A673 (cell line): ENCODE measurements around the gene RELL2. TPM values are rescaled to one million over a fixed set of nuclear protein-coding genes. Genes with fewer than 3 reads are reported as not detected.

Source experiments
- Bru-seq: library from RNA; stranded (reverse); fragments of 400-500 nt; gene quantifications from one replicate; lab custom pipeline; 2021; lab: Mats Ljungman, UMichigan
- BruChase-seq, 2 experiments: library from RNA; stranded (reverse); fragments of 400-500 nt; gene quantifications; one replicate each; lab custom pipeline; 2021; lab: Mats Ljungman, UMichigan
- BruUV-seq: library from RNA; stranded (reverse); fragments of 400-500 nt; replicated peaks from 2 replicates; lab custom pipeline; 2021; lab: Mats Ljungman, UMichigan
- CTCF ChIA-PET: fragments of 300-600 bp; sonication (Branson Sonifier 250); formaldehyde crosslinking; loops from one replicate; lab custom pipeline; 2022; ENCODE audit warnings: antibody characterized with exemption; lab: Charles Lee
- POLR2A ChIA-PET: fragments of 300-600 bp; sonication (Branson Sonifier 250); formaldehyde crosslinking; loops from one replicate; lab custom pipeline; 2022; ENCODE audit warnings: antibody characterized with exemption; ENCODE audit not compliant: low non-redundant PET; lab: Charles Lee
- DNase-seq: peaks from one replicate; pipeline ENCODE4 v3.0.0-alpha.2; 2015; ENCODE audit warnings: low spot score
- H3K27ac ChIP-seq: fragments of 200-600 bp; sonication (generic); 2 replicates; pipeline ENCODE4 v1.5.1; 2016; ENCODE audit warnings: mixed run types, low read depth, mild to moderate bottlenecking, mixed read lengths, antibody characterized with exemption, low read length; ENCODE audit not compliant: poor library complexity, severe bottlenecking
- H3K27me3 ChIP-seq: fragments of 200-600 bp; sonication (generic); replicated peaks from 2 replicates; pipeline ENCODE4 v1.6.1; 2017; ENCODE audit warnings: mixed run types, low read depth, mild to moderate bottlenecking, mixed read lengths, antibody characterized with exemption, low read length; ENCODE audit not compliant: insufficient read depth, poor library complexity
- H3K36me3 ChIP-seq: fragments of 200-600 bp; sonication (generic); 2 replicates; pipeline ENCODE4 v1.6.1; 2016; ENCODE audit warnings: mixed run types, mild to moderate bottlenecking, mixed read lengths, antibody characterized with exemption, low read length; ENCODE audit not compliant: insufficient read depth, poor library complexity, severe bottlenecking
- H3K4me1 ChIP-seq: fragments of 200-600 bp; sonication (generic); 2 replicates; pipeline ENCODE4 v1.6.1; 2017; ENCODE audit warnings: mixed run types, mild to moderate bottlenecking, mixed read lengths, antibody characterized with exemption, low read length; ENCODE audit not compliant: insufficient read depth, poor library complexity, severe bottlenecking
- H3K4me3 ChIP-seq: fragments of 200-600 bp; sonication (generic); 2 replicates; pipeline ENCODE4 v1.5.1; 2016; ENCODE audit warnings: low read depth, mixed run types, mild to moderate bottlenecking, mixed read lengths, low read length; ENCODE audit not compliant: poor library complexity, severe bottlenecking
- H3K9me3 ChIP-seq: fragments of 200-600 bp; sonication (generic); 2 replicates; pipeline ENCODE4 v1.6.1; 2016; ENCODE audit warnings: mixed run types, low read depth, mild to moderate bottlenecking, mixed read lengths, antibody characterized with exemption, low read length; ENCODE audit not compliant: poor library complexity, severe bottlenecking
- CTCF ChIP-seq: fragments of 300-800, 200-600 bp; sonication (generic); conservative IDR thresholded peaks from 2 replicates; pipeline ENCODE4 v1.5.1; 2017; ENCODE audit warnings: low read depth, mild to moderate bottlenecking, antibody characterized with exemption, low read length, moderate library complexity, mixed read lengths
- EZH2 ChIP-seq: fragments of 200-600 bp; sonication (generic); IDR thresholded peaks from 2 replicates; pipeline ENCODE4 v1.6.1; 2017; ENCODE audit warnings: borderline replicate concordance, low read depth, mild to moderate bottlenecking, mixed read lengths, antibody characterized with exemption, low read length; ENCODE audit not compliant: poor library complexity, severe bottlenecking
- intact Hi-C: fragments of 100-400 bp; cut with micrococcal nuclease; formaldehyde crosslinking; loops from one replicate; pipeline ENCODE4 v1.10.0; 2022; ENCODE audit not compliant: unreplicated experiment
- long read RNA-seq: library from polyadenylated mRNA; stranded (forward); transcript quantifications from one replicate; pipeline ENCODE4 v2.0.0, GENCODE V29; 2022
- total RNA-seq: library from RNA; stranded (reverse); gene quantifications from 2 replicates; pipeline ENCODE4 v1.2.3, GENCODE V29; 2021

The RELL2 gene
- total RNA-seq (4.7 and 6.6 TPM in 2 replicates), Bru-seq, nascent RNA (percentile 48 among the genes with signal in this experiment), BruChase-seq, experiment 1, labeled RNA remaining after a 2-hour chase (percentile 45 among the genes with signal in this experiment), BruChase-seq, experiment 2, labeled RNA remaining after a 6-hour chase (percentile 36 among the genes with signal in this experiment)
- long read RNA-seq, transcript RELL2-202 (8 exons, 2,154 nt): major isoform, 10 of 32 reads
- long read RNA-seq, partial matches to known transcripts: 6 of 32 reads
- long read RNA-seq, other reads (novel, unspliced or antisense): 10 of 32 reads

GRCh38 chr5:141636413-141637122 lies at the start of gene RELL2, which contains the start of gene HDAC3:
TSS of gene RELL2 (plus strand) at chr5:141636997. CDS start at chr5:141638226, 1,229 bp downstream.
TSS of gene HDAC3 (minus strand) at chr5:141636849. CDS start at chr5:141636790, 59 bp downstream.
- Histone ChIP-seq H3K9me3 (no peaks in the 10 kb centered on the region), H3K27ac (peak within 1 kb of the TSS; percentile 88), H3K36me3 (peaks cover 12% of the 10 kb centered on the region), H3K4me1 (peaks cover 9% of the 10 kb centered on the region), H3K27me3 (no peaks in the 10 kb centered on the region), H3K4me3 (peak within 1 kb of the TSS; percentile 95)
- no TSS peak for BruUV-seq
- DNase-seq: peak; percentile 94
- no peak for TF ChIP-seq EZH2
- no peak for TF ChIP-seq CTCF
- POLR2A ChIA-PET: interaction anchor here (0.7 kb wide), 1 partner anchor 10 kb away, joined by 3 read pairs; no protein-coding TSS in a partner anchor
- CTCF ChIA-PET: interaction anchor here (0.8 to 1.4 kb wide), 4 partner anchors 12 to 413 kb away, joined by 4 to 10 read pairs (median 4); partner anchors contain the start of gene PCDHB14
- intact Hi-C loops: no loop called here

GRCh38 chr5:141590127-141590526 lies 46.7 kb upstream of the RELL2 start:
- CTCF ChIA-PET: interaction anchor here (0.6 kb wide), 3 partner anchors 29 to 495 kb away, joined by 3 to 9 read pairs (median 4); partner anchors contain the start of genes DIAPH1 and PCDHB2
- DNase-seq: no peak
- peaks cover 14% of the 10 kb centered on the region for H3K36me3 ChIP-seq
- H3K27me3 ChIP-seq: no peaks in the 10 kb centered on the region
- no peak overlapping the region for H3K27ac ChIP-seq
- H3K4me1 ChIP-seq: peaks cover 6% of the 10 kb centered on the region
- POLR2A ChIA-PET: no interaction called here
- no peak overlapping the region for H3K4me3 ChIP-seq
- no TSS peak for BruUV-seq
- no peaks in the 10 kb centered on the region for H3K9me3 ChIP-seq
- no peak for TF ChIP-seq CTCF
- no peak for TF ChIP-seq EZH2
- intact Hi-C loops: loop anchor here (5.0 kb wide), 1 partner anchor 287 kb away; the partner anchor contains the start of gene PCDH1

GRCh38 chr5:141596867-141597266 lies 39.9 kb upstream of the RELL2 start:
- no peaks in the 10 kb centered on the region for H3K9me3 ChIP-seq
- POLR2A ChIA-PET: no interaction called here
- intact Hi-C loops: no loop called here
- H3K27ac ChIP-seq: no peak overlapping the region
- TF ChIP-seq EZH2 (no peak), CTCF (no peak)
- CTCF ChIA-PET: no interaction called here
- no peaks in the 10 kb centered on the region for H3K27me3 ChIP-seq
- peaks cover 6% of the 10 kb centered on the region for H3K4me1 ChIP-seq
- no peak for DNase-seq
- no TSS peak for BruUV-seq
- H3K36me3 ChIP-seq: no peaks in the 10 kb centered on the region
- H3K4me3 ChIP-seq: no peak overlapping the region
